HUES64 (cell line): ENCODE results near the gene CPPED1.
A peak's percentile ranks its signal among the peaks of the same experiment; 100 is the strongest.

Experiments used
- H3K27ac ChIP-seq: 2 replicates; pipeline ENCODE4 v1.7.0; 2013; ENCODE audit warnings: low read depth, low read length, inconsistent platforms
- H3K27me3 ChIP-seq: 2 replicates; pipeline ENCODE4 v1.6.1; 2013; ENCODE audit warnings: mild to moderate bottlenecking, low read length; ENCODE audit not compliant: insufficient read depth
- H3K36me3 ChIP-seq: 2 replicates; pipeline ENCODE4 v1.6.1; 2013; ENCODE audit warnings: mild to moderate bottlenecking, low read length; ENCODE audit not compliant: insufficient read depth
- H3K4me1 ChIP-seq: 2 replicates; pipeline ENCODE4 v1.6.1; 2013; ENCODE audit warnings: mild to moderate bottlenecking, low read length, moderate library complexity; ENCODE audit not compliant: insufficient read depth
- H3K4me3 ChIP-seq: 2 replicates; pipeline ENCODE4 v1.5.1; 2013; ENCODE audit warnings: mild to moderate bottlenecking, low read length, moderate library complexity
- H3K9ac ChIP-seq: 2 replicates; pipeline ENCODE4 v1.6.1; 2013; ENCODE audit warnings: mild to moderate bottlenecking, low read depth, low read length
- H3K9me3 ChIP-seq: 2 replicates; pipeline ENCODE4 v1.6.1; 2013; ENCODE audit warnings: low read depth, low read length; ENCODE audit not compliant: insufficient read depth
- WGBS: fragments of 150-250, 120-280 bp; methylation state at CpG from one replicate; pipeline ENCODE4 v1.1.7; 2013; ENCODE audit warnings: missing lambda C conversion rate; 5-methylcytosine and 5-hydroxymethylcytosine counted together

Gene CPPED1

DNA sequence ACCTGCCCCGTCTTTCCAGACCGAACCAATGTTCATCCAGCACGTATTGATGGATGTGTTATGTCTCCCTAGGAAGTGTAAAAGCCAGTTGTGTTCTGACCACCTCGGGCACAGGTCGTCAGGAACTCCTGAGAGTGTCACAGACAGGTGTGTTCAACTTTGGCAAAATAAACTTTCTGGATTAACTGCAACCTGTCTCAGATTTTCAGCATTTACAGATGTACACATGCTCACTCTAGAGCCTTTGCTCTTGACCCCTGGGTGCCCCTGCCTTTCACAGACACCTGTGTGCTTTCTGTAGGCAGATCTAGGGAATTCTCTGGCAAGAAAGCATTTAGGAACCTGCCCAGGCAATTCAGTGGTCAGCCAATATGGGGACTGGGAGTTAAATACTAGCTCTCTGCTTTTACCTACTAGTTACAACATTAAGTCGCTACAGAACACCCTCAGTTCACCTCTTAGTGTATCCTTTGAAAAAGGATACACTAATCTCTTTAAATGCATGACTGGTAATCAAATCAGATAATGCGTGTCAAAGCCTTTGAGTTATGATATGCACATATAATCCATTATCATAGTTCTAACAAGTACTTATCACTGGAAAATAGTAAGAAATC, 188.9 kb downstream of the CPPED1 start:
- Histone ChIP-seq H3K9ac (no peak overlapping the region), H3K27ac (no peak overlapping the region), H3K9me3 (no peaks in the 10 kb centered on the region), H3K4me3 (no peak overlapping the region), H3K36me3 (no peaks in the 10 kb centered on the region), H3K27me3 (no peaks in the 10 kb centered on the region), H3K4me1 (peaks cover 20% of the 10 kb centered on the region)
- 94% methylated on average over 7 of the region's 7 CpGs for WGBS

DNA sequence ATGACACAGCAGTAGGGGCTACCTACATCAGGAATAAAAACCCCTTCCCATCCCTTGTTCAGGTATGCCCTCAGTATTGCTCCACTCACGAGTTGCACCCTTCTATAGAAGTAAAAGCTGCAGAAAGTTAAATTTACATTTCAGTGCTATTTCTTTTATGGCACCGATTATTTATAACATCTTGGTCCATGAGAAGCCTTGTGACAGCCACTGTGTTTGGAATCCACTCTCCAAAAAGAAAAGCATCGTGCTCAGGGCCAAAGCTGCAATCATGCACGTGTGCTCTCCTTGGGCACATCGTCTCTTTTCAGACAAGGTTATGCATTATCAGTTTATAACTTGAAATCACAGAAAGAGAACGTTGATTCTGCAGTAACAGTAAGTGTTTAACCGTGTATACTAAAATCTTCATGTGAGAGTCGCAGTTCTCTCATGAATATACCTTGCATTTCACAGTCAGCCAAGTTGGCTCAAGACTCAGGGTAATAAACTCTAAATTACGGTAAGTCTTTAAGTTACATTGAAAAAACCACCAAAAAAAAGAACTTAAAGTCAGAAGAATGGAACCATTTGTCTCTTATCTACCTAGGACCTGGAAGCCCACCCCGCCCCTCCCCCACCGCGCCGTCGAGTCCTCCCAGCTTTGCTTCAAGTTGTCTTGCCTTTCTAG, 189.6 kb downstream of the CPPED1 start:
- H3K27ac ChIP-seq, result peak overlapping the region; percentile 21; the same call in 1 of the 2 replicates
- no peaks in the 10 kb centered on the region for H3K27me3 ChIP-seq
- H3K9me3 ChIP-seq, result no peaks in the 10 kb centered on the region
- 91% methylated on average over 14 of the region's 14 CpGs for WGBS
- H3K9ac ChIP-seq, result no peak overlapping the region
- H3K4me1 ChIP-seq, result peaks cover 20% of the 10 kb centered on the region
- no peak overlapping the region for H3K4me3 ChIP-seq
- no peaks in the 10 kb centered on the region for H3K36me3 ChIP-seq

DNA sequence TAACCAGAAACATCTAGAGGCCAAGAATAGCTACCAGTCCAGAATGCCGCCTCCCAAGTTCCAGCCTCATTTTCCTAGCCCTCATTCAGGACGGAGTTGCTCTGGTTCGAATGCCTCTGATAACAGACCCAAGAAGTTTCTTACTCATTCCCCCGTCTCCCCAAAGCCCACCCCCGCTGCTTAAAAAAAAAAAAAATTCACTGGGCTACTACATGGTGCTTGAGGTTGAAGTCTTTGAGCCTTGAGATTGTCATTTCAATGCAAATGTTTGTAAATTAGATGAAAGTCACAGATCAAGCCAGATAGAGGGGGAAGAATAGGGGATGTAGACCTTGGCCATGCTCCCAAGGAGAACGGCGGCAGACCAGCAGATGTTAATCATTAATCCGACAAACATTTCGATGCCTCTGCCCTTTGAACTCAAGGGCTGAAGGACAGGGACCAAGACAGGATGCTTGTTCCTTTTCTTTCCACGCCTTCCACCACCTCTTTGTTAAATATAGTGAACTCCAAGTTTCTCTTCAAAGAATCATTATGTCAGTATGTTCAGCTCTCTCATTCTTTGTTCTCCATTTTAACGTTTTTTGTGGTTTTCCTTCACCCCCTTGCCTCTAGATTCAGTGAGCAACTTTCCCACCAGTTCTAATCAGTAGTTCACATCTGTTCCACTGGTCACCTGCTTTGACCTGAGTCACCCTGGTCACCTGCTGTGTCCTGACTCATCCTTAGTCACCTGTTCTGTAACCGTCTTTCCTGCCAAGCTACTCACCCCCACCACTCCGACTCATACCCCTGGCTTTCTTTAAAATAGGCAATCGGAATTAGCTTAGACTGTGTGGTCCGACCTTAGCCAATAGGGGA, 190.3 kb downstream of the CPPED1 start:
- Histone ChIP-seq H3K9ac (no peak overlapping the region), H3K4me1 (peaks cover 20% of the 10 kb centered on the region), H3K27ac (peak overlapping the region; percentile 45; the same call in 1 of the 2 replicates), H3K9me3 (no peaks in the 10 kb centered on the region), H3K4me3 (no peak overlapping the region), H3K27me3 (no peaks in the 10 kb centered on the region), H3K36me3 (no peaks in the 10 kb centered on the region)
- 38% methylated on average over 14 of the region's 15 CpGs for WGBS

DNA sequence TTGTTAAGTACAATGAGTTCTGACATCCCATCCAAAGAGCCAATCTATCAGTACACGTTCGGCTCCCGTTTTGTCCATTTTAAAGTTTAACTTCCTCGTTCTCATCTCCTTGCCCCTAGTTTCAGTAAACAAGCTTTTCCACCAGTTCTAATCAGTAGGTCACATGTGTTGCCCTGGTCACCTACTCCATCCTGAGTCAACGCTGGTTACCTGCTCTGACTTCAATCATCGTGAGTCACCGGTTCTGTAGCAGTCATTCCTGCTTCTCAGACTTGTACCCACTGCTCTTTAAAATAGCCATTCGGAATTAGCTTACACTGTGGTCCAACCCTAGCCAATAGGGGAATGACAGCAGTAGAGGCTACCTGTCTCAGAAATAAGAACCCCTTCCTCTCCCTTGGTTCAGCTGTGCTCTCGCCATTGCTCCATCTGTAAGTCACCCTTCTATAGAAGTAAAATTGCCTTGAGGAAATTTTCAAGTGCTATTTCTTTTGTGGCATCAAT, 191.0 kb downstream of the CPPED1 start:
- 91% methylated on average over 8 of the region's 9 CpGs for WGBS
- Histone ChIP-seq H3K4me1 (peaks cover 20% of the 10 kb centered on the region), H3K27ac (no peak overlapping the region), H3K36me3 (no peaks in the 10 kb centered on the region), H3K4me3 (no peak overlapping the region), H3K9me3 (no peaks in the 10 kb centered on the region), H3K9ac (no peak overlapping the region), H3K27me3 (no peaks in the 10 kb centered on the region)

DNA sequence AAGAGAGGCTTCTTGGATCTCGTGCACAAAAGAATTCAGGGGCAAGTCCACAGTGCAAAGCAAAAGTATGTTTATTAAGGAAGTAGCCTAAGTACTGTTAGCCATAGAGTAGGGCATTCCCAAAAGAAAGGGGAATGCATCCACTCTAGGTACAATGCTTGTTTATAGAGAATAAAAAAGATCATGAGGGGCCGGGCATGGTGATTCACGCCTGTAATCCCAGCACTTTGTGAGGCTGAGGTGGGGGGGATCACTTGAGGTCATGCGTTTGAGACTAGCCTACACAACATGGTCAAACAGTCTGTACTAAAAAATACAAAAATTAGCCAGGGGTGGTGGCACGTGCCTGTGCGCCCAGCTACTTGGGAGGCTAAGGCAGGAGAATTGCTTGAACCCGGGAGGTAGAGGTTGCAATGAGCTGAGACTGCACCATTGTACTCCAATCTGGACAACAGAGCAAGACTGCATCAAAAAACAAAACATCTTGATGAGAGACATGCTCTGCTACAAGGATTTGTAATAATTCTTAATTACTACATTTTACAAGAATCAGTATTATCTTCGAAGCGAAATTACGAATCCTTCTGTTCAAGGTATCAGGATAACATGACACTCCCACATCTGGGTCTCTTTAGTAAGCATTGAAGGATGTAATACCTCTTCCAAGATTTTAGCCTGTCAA, 191.6 kb downstream of the CPPED1 start:
- H3K27ac ChIP-seq, result no peak overlapping the region
- no peak overlapping the region for H3K9ac ChIP-seq
- H3K36me3 ChIP-seq, result no peaks in the 10 kb centered on the region
- peaks cover 20% of the 10 kb centered on the region for H3K4me1 ChIP-seq
- H3K4me3 ChIP-seq, result no peak overlapping the region
- 93% methylated on average over 10 of the region's 10 CpGs for WGBS
- H3K27me3 ChIP-seq, result no peaks in the 10 kb centered on the region
- H3K9me3 ChIP-seq, result no peaks in the 10 kb centered on the region

DNA sequence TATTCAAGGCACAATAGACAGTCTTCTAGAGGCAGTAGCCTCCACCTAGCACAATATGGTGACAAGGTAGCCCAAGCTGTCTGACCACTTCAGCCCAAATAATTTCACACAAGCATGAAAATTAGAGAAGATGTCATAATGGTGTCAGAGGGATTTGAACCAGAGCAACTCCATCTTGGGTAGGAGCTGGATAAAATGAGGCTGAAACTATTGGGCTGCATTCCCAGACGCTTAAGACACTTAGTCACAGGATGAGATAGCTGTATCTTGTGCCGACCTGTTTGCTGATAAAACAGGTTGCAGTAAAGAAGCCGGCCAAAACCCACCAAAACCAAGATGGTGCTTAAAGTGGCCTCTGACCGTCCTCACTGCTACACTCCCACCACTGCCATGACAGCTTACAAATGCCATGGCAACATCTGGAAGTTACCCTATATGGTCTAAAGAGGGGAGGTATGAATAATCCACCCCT, 192.6 kb downstream of the CPPED1 start:
- Histone ChIP-seq H3K27ac (no peak overlapping the region), H3K27me3 (no peaks in the 10 kb centered on the region), H3K9me3 (no peaks in the 10 kb centered on the region), H3K4me1 (peaks cover 20% of the 10 kb centered on the region), H3K36me3 (no peaks in the 10 kb centered on the region), H3K4me3 (no peak overlapping the region), H3K9ac (no peak overlapping the region)
- WGBS, result 80% methylated on average over 4 of the region's 4 CpGs

DNA sequence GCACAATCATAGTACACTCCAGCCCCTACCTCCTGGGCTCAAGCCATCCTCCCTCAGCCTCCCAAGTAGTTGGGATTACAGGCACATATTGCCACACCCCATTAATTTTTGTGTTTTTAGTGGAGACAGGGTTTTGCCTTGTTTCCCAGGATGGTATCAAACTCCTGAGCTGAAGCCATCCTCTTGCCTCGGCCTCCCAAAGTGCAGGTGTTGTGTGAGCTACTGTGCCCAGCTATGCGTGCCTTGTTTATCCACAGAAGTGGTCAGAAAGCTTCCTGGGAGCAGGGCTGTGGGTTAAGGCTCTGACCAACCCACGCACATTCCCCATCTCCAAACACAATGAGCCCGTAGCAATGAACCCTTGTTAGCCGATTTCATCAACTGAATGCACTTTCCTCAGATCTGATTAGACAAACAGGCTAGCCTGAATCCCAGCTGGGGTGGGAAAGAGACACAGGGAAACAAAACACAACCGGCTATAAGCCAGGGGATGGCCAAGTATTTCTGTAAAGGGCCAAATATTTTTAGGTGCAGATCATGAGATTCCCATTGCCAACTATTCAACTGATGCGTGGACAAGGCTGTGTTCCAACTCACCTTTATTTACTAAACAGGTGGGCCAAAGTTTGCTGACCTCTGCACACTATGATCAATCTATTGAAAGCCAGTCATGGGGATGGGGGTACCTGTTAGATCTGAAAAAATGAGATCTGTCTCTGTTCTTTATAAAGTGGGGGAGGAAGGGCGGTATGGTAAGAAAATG, 193.6 kb downstream of the CPPED1 start:
- WGBS, result 93% methylated on average over 8 of the region's 8 CpGs
- Histone ChIP-seq H3K27me3 (no peaks in the 10 kb centered on the region), H3K4me1 (peaks cover 20% of the 10 kb centered on the region), H3K27ac (no peak overlapping the region), H3K9me3 (no peaks in the 10 kb centered on the region), H3K4me3 (no peak overlapping the region), H3K36me3 (no peaks in the 10 kb centered on the region), H3K9ac (no peak overlapping the region)
